ENCODE measurements around the gene ALDH9A1. TPM values are rescaled to one million over a fixed set of nuclear protein-coding genes. Genes with fewer than 3 reads are reported as not detected.
"Not testable (repeated sequence)": the region's sequence is repeated elsewhere in the genome, so short reads cannot be mapped to it uniquely, and the experiment has no call there.

ALDH9A1 gene
- polyA plus RNA-seq, 2 of the 4 experiments (the other 2 are of a cell fraction): 40.5 to 77.1 TPM

DNA sequence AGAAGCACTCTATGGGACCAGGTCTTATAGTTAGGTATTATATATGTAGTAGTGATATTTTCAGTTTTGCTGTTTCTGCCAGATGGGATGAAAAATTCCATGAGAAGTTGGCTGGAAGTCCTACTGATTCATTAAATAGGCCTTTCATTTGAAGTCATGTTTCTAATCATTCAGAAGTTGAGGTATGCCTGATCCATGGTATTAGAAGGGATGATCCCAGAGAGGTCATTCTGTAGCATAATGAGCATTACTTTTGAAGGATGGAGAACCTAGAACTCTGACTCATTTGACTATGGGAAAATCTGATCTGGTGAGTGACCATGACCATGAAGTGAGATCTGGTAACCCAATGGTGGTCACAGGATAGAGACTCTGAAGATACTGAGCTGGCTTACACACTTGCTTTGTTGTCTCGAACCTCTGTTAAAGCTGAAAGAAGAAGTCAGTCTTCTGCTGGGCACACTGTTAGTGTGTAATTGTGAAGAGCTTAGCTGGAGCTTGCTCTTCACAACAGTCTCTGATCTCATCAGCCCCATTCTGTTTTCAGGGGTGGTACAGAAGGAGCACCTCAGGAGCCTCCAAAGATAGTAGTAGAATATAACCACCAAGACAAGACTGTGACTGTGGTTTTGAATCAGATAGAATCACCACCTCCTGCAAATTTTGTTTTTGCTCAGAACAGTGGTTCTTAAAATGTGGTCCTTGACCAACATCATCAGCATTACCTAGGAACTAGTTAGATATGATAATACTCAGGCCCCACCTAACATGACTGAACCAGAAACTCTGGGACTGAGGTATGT, 58.3 kb downstream of the ALDH9A1 start:
- Histone ChIP-seq H3K4me2 (no peak overlapping the region), H3K27ac (no peak overlapping the region), H3K4me3 (no peak overlapping the region), H3K9me3 (no peaks in the 10 kb centered on the region), H3K4me1 (peaks cover 60% of the 10 kb centered on the region)
- CTCF ChIA-PET: no interaction called here
- WGBS (ENCODE audit: missing lambda C conversion rate): 100% methylated on average over 1 of the region's 1 CpG
- no peak for TF ChIP-seq RCOR1 (IDR thresholded peaks at IDR 0.05; ENCODE audit: low read depth, low read length)
- TF ChIP-seq, protein P1, sequence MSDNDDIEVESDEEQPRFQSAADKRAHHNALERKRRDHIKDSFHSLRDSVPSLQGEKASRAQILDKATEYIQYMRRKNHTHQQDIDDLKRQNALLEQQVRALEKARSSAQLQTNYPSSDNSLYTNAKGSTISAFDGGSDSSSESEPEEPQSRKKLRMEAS (IDR thresholded peaks at IDR 0.05): no peak
- no peak for TF ChIP-seq HEYL (CRISPR knock-in tag; IDR thresholded peaks at IDR 0.05)
- TF ChIP-seq ZC3H11A (IDR thresholded peaks at IDR 0.05): no peak
- TF ChIP-seq, protein P2, sequence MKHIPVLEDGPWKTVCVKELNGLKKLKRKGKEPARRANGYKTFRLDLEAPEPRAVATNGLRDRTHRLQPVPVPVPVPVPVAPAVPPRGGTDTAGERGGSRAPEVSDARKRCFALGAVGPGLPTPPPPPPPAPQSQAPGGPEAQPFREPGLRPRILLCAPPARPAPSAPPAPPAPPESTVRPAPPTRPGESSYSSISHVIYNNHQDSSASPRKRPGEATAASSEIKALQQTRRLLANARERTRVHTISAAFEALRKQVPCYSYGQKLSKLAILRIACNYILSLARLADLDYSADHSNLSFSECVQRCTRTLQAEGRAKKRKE (CRISPR knock-in tag; IDR thresholded peaks at IDR 0.05; ENCODE audit: low read depth): no peak
- no peak for TF ChIP-seq CEBPB (IDR thresholded peaks at IDR 0.05)
- TF ChIP-seq RAD21 (conservative IDR thresholded peaks at IDR 0.05 in 1 of 2, IDR thresholded peaks at IDR 0.05 in 1 of 2): no peak
- TF ChIP-seq, protein P3, sequence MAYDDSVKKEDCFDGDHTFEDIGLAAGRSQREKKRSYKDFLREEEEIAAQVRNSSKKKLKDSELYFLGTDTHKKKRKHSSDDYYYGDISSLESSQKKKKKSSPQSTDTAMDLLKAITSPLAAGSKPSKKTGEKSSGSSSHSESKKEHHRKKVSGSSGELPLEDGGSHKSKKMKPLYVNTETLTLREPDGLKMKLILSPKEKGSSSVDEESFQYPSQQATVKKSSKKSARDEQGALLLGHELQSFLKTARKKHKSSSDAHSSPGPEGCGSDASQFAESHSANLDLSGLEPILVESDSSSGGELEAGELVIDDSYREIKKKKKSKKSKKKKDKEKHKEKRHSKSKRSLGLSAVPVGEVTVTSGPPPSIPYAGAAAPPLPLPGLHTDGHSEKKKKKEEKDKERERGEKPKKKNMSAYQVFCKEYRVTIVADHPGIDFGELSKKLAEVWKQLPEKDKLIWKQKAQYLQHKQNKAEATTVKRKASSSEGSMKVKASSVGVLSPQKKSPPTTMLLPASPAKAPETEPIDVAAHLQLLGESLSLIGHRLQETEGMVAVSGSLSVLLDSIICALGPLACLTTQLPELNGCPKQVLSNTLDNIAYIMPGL (CRISPR knock-in tag; IDR thresholded peaks at IDR 0.05; ENCODE audit: borderline replicate concordance): no peak
- TF ChIP-seq TP53 (CRISPR knock-in tag; IDR thresholded peaks at IDR 0.05): no peak
- no peak for TF ChIP-seq RNF2 (IDR thresholded peaks at IDR 0.05; ENCODE audit: borderline replicate concordance, low read depth)
- no peak for TF ChIP-seq NR3C1 (IDR thresholded peaks at IDR 0.05)
- no peak for TF ChIP-seq HDAC2 (IDR thresholded peaks at IDR 0.05)
- no peak for ATAC-seq
- FAIRE-seq: no peak
- no peak for DNase-seq (ENCODE audit: low read depth in 1 of 2, low spot score in 1 of 2)
- POLR2A ChIA-PET: no interaction called here

DNA sequence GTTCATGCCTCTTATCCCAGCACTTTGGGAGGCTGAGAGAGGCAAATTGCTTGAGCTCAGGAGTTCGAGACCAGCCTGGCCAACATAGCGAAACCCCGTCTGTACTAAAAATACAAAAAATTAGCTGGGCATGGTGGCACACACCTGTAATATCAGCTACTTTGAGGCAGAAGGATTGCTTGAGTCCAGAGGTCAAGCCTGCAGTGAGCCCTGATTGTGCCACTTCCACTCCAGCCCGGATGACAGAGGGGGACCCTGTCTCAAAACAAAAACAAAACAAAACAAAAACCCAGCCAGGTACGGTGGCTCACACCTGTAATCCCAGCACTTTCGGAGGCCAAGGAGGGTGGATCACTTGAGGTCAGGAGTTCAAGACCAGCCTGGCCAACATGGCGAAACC, 60.2 kb downstream of the ALDH9A1 start:
- ATAC-seq; DNase-seq (ENCODE audit: low read depth in 1 of 2, low spot score in 1 of 2); FAIRE-seq; H3K4me3 ChIP-seq; H3K9me3 ChIP-seq; POLR2A ChIA-PET: not testable (repeated sequence)
- peak overlapping the region; percentile 55 to 68; a peak in 4 of 6 replicates for H3K27ac ChIP-seq
- 89% methylated on average over 7 of the region's 7 CpGs for WGBS (ENCODE audit: missing lambda C conversion rate)
- H3K4me2 ChIP-seq: peak overlapping the region; percentile 61
- CTCF ChIA-PET: interaction anchor here (1.9 kb wide), 1 partner anchor 37 kb away, joined by 8 read pairs; no protein-coding TSS in a partner anchor
- H3K4me1 ChIP-seq: peaks cover 63% of the 10 kb centered on the region

DNA sequence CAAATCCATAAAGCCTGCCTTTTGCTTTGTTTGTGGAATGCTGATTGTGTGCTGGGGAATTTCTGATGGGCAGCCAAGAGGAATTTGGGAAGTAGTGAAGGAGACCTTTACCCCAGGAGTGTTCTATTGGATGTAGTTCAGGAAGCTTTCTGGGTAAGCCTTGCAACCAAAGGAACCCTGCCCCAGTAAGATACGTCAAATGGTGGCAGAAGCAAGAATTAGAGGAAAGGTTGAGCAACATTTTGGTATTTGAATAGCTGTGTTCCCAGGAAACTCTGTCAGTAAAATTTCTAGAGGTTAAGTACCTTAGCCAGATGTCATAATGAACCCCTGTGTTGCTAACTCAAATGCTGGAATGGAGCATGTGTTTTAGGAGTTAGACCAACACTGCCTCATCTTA, 60.9 kb downstream of the ALDH9A1 start:
- H3K4me2 ChIP-seq: peak overlapping the region; percentile 61
- H3K27ac ChIP-seq: peak overlapping the region; percentile 55 to 68; a peak in 5 of 6 replicates
- DNase-seq (ENCODE audit: low read depth in 1 of 2, low spot score in 1 of 2): peak in 1 of 2 experiments; percentile 46
- H3K4me3 ChIP-seq: no peak overlapping the region
- no peak for FAIRE-seq
- H3K9me3 ChIP-seq: no peaks in the 10 kb centered on the region
- CTCF ChIA-PET: interaction anchor here (1.9 kb wide), 1 partner anchor 36 kb away, joined by 8 read pairs; no protein-coding TSS in a partner anchor
- POLR2A ChIA-PET: interaction anchor here (0.6 kb wide), 1 partner anchor 86 kb away, joined by 3 read pairs; no protein-coding TSS in a partner anchor
- peaks cover 71% of the 10 kb centered on the region for H3K4me1 ChIP-seq
- TF ChIP-seq, protein P4, sequence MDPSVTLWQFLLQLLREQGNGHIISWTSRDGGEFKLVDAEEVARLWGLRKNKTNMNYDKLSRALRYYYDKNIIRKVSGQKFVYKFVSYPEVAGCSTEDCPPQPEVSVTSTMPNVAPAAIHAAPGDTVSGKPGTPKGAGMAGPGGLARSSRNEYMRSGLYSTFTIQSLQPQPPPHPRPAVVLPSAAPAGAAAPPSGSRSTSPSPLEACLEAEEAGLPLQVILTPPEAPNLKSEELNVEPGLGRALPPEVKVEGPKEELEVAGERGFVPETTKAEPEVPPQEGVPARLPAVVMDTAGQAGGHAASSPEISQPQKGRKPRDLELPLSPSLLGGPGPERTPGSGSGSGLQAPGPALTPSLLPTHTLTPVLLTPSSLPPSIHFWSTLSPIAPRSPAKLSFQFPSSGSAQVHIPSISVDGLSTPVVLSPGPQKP (IDR thresholded peaks at IDR 0.05; ENCODE audit: low read depth, low read length): no peak
- peak in 1 of 2 experiments; percentile 48; a peak in 1 of 4 replicates for TF ChIP-seq CEBPB (IDR thresholded peaks at IDR 0.05)
- WGBS (ENCODE audit: missing lambda C conversion rate): 36% methylated on average over 1 of the region's 1 CpG
- peak in 1 of 2 experiments; percentile 72; a peak in 3 of 6 replicates for ATAC-seq

DNA sequence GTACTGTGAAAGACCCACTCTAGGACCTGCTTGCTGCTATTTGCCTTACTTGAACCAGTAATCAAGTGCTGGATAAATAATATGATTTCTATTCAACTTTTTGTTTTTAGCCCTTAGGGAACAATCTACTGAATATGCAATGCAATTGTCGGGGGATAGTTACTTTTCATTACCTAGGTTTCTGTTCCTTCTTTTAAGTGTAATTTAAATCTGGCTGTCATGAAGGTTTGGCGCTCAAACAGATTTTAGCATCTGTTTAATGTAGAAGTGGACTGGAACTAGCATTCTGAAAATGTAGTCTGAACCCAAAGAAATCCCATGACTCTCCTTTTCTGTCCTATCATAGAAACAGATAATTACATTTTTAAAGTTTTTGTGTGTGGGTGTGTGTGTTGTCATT, 62.5 kb downstream of the ALDH9A1 start:
- FAIRE-seq (no peak), ATAC-seq (no peak), DNase-seq (ENCODE audit: low read depth in 1 of 2, low spot score in 1 of 2) (no peak)
- POLR2A ChIA-PET: no interaction called here
- CTCF ChIA-PET: no interaction called here
- peak overlapping the region; percentile 93 for H3K4me2 ChIP-seq
- no peak for TF ChIP-seq HOXB13 (CRISPR knock-in tag; IDR thresholded peaks at IDR 0.05; ENCODE audit: low read depth)
- no peak for TF ChIP-seq RCOR1 (IDR thresholded peaks at IDR 0.05; ENCODE audit: low read depth, low read length)
- TF ChIP-seq MYC (IDR thresholded peaks at IDR 0.05; ENCODE audit: borderline replicate concordance, low read length): no peak
- TF ChIP-seq EP300 (IDR thresholded peaks at IDR 0.05): no peak
- no peak for TF ChIP-seq HDAC2 (IDR thresholded peaks at IDR 0.05)
- peaks cover 68% of the 10 kb centered on the region for H3K4me1 ChIP-seq
- no peak overlapping the region; a peak in 1 of 6 replicates for H3K27ac ChIP-seq
- no peaks in the 10 kb centered on the region for H3K9me3 ChIP-seq
- H3K4me3 ChIP-seq: no peak overlapping the region
- WGBS (ENCODE audit: missing lambda C conversion rate): 89% methylated on average over 2 of the region's 2 CpGs
